Liver (tissue), 2 donors: ENCODE measurements around the gene CCL4L2.

ENCODE experiments used
- CTCF ChIP-seq: fragments of 150-350 bp; IDR thresholded peaks from 2 replicates; pipeline ENCODE4 v1.5.1; 2017; ENCODE audit warnings: improper control_type of control experiment, low read depth, low read length; ENCODE audit not compliant: missing input control
- MAX ChIP-seq: IDR thresholded peaks from 2 replicates; pipeline ENCODE4 v1.6.1; 2016; ENCODE audit warnings: antibody characterized with exemption
- donor health status: healthy.

DNA sequence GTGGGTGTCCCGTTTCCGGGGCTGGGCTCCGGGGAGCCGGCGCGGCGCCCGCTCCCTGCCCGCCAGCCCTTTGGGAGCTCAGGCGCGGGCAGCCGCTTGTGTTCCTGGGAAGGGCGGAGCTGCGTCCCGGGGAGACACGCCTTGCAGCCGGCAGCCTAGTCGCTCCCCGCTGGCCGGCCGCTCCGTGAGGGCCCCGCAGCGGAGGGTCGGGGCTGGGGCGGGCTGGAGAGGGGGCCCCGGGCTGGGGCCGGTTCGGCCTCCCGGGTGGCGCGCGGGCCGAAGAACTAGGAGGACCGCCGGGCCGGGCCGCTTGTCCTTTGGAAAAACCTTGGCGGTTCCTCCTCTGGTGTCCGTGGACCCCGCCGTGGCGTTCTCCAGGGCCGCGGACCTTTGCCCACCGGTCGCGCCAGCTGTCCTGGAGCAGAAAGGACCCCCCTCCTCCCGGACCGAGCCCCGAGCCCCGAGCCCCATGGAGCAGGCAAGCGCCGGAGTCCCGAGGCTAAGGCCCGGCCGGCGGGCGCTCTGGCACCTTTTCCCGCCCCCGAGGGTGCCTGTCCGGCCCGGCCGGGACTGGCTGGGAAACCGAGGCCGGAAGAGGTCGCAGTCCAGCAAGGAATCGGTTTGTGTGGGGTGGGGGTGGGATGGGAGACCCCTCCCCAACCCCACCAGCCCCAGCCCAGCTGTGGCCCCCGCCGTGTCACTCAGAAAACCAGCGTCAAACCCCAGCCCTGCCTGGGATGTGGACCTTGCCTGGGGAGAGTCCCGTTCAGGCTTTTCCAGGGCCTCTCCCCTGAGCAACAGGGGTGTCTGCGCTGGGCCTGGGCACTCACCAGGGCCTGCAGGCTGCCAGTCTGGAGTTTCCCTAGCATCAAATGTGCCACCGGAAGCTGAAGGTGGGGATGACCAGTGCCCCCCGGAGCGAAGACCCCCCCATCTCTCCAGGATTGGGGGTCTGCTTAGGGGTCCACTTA lies 27.6 kb upstream of the CCL4L2 start:
- TF ChIP-seq CTCF (no peak), MAX (no peak)
